HUDEP-2 (cell line): ENCODE data around the gene KSR1.
A peak's percentile ranks its signal among the peaks of the same experiment; 100 is the strongest.

Experiments used
- DNase-seq, 76 experiments: peaks; one replicate each; lab custom pipeline; 2025; ENCODE audit not compliant: unreplicated experiment in 76 of 76; lab: John Stamatoyannopoulos, UW

KSR1 gene

DNA sequence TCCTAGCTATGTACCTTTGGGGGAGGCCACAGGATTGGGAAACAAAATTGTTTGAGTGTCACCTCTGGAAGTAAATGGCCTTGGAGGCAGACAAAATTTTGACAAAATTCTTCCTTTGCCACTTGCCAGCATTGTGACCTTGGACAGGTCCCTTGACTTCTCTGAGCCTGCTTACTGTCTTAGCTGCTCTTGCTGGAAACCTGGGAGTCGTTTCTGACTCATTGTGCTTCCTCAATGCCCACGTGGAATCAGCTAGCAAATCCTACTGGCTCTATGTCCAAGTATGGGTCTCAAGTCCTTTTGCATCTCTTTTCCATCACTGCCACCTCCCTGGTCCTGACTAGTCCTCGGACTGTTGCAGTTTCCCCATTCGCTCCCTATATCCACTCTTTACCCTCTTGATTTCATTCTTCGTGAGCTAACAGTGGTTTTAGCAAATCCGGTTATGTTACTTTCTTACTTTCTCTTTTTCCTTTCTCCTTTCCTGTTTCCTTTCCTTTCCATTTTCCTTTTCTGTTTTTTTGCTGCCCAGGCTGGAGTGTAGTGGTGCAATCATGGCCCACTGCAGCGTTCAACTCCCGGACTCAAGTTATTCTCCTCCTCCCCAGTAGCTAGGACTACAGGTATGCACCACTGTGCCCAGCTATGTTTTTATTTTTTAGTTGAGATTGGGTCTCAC, 106.7 kb downstream of the KSR1 start:
- DNase-seq: no peak

DNA sequence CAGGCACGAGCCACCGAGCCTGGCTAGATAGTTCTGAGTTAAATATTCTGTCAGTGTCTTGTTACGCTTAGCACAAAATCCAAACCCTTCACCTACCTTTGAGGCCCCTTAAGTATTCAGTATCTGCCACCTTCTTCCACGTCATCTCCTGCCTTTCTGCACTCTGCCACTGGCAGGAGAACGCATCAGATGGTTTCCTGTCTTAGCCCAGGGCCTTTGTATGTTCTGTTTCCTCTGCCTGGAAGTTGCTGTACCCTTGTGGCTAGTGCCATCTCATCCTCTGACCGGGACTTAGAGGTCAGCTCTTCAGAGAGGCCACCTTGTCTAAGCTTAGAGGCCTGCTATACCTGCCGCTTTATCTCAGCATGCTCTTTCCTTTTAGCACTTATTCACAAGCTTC, 107.3 kb downstream of the KSR1 start:
- DNase-seq: no peak

DNA sequence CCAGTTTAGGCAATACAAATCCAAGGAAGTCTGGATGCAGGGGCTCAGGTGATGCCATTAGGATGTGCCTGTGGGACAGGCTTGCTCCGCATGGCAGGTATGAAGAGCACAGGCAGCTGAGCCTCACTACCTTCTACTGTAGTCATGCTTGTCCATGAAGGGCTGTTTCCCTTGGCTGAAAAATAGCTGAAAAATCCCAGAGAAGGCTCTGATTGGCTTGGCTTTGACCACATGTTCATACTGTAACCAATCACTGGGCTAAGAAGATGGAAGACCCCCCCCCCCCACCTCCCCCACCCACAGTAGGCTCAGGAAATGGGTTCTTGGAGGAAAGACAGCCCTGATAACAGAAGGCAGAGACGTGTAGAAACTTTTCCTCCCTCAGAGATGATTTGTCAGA, 108.2 kb downstream of the KSR1 start:
- peak in 6 of 76 experiments; percentile 5 to 41 (median 13) for DNase-seq

DNA sequence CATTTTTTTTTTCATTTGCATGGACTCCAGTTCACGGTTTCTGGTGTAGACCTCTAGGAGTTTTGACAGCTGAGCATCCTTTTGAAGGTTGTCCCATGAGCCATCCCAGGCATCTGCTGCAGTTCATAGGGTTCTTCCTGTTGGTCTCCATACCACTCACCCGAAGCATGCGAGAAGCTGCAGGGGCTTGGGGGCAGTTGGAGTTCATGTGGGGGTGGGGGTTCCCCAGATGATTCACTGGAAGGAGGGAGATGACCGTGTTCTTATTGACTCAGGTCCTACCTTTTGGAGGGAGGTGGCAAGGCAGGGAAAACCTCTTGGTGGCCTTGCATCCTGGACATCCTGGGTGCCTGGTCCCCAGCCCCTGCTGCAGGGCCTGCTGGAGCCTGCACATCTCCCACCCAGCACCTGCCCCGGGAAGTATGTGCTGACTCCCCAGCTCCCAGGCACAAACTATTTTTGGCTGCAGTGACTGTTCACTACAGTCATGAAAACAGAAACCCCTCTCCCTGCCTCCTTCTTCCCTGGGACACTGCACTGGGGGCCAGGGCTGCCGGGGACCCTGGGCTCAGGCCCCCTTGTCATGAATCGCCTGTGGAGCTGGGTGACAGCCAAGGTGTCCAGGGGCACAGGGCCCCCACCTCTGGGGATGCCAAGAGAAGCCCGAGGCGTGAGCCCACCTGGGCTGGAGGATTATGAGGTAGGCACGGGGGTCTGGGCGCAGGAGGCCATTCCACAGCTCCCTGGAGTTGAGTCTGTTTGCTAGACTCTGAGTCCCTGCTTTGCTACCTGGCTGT, 109.8 kb downstream of the KSR1 start:
- no peak for DNase-seq

DNA sequence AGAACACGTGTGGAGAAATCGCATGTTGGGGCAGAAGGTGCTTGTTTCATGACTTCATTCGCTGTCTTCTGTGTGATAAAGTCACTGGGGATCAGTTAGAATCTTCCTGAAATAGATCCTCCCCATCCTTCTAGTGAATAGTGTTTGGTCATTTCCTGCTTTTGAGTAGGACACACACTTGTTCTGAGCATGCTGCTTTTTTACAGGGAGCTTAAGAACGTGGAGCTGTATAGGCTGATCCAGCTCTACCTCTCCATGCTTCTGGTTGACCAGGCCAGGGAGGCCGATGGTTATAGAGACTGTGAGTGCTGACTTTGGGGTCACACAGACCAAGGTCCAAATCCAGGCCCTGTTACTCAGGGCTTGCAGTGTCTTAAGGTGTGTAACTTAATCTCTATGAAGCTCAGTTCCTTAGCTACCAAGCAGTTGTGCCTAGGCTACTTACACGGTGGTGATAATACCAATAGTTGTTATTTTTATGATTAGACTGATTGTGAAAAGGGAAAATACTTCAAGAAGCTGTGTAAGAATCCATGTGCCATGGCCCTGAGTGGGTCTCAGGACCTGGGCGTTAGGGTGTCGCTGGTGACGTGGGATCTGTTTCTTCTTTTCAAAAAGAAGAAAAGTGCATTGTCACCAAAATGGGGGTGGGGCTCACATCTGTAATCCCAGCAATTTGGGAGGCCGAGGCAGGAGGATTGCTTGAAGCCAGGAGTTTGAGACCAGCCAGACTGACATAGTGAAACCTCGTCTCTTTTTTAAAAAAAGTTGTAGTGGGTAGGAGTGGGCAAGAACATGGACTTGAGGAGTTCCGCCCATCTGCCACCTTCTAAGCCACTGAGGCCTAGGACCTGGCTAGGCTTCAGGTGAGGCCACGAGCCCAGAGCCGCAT, 110.7 kb downstream of the KSR1 start:
- DNase-seq: no peak

DNA sequence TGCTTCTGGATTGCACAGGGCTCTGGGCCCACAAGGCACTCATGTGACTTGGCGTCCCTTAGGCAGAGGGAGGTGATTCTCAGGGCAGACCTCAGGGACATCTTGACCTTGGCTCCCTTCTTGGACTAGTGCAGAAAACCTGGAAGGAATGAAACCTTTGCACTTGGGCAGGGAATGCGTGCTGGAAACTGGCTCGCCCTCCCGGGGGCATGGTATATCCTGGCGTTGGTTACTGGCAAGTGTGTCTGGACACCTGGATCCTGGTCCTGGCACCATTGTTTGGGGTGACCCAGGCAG, 111.3 kb downstream of the KSR1 start:
- DNase-seq: no peak

DNA sequence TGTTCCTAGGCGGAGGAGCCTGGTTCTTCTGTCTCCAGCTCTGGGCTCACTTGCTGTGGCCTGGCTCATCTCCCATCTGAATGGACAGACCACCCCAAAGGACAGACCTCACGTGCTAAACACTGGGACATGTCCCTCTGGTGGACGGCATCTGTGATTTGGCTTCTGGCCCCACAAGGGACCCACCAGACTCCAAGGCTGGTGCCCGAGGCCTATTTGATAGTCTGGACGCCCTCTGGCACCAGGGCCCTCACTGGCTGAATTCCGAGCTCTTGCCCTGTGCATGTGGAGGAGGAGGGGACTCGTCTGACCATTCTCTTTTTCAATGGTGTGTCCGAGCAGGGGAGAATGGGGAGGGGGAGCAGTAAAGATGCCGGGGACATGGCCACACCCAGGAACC, 112.0 kb downstream of the KSR1 start:
- DNase-seq: no peak

DNA sequence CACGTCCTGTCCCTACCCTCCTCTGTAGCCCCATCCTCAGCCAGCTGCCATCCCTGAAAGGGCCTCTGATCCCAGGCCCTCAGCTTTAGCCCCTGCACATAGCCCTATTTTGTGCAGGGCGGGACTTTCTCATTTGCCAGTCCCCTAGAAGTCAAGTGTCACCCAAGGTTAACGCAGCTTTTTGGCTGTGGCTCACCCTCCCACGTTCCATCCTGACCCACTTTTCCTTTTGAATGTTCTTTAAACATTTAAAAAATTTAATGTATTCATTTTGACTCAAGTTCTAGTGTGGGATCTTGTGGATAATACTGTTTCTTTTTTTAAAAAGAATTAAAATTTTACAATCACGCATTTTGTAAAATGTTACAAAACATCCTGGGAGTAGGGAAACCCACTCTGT, 112.6 kb downstream of the KSR1 start:
- no peak for DNase-seq

DNA sequence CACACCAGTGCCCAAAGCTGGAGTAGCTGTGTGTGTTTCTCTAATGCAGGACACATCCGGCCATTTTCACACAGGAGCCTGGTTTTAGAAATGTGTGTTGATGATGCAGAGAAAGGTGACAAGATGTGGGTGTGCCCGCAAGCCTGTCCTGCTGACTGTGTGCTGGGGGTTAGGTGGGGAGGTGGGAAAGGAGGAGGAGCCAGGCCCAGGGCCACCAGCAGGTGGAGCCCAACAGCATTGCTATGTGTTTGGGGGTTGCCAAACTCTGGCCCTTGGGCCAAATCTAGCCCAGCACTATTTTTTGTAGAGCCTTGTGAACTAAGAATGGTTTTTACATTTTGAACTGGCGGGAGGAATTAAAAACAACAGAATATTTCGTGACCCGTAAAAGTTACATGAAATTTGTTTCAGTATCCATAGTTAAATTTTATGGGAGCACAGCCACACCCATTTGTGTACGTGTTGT, 113.0 kb downstream of the KSR1 start:
- peak in 73 of 76 experiments; percentile 31 to 91 (median 73) for DNase-seq

DNA sequence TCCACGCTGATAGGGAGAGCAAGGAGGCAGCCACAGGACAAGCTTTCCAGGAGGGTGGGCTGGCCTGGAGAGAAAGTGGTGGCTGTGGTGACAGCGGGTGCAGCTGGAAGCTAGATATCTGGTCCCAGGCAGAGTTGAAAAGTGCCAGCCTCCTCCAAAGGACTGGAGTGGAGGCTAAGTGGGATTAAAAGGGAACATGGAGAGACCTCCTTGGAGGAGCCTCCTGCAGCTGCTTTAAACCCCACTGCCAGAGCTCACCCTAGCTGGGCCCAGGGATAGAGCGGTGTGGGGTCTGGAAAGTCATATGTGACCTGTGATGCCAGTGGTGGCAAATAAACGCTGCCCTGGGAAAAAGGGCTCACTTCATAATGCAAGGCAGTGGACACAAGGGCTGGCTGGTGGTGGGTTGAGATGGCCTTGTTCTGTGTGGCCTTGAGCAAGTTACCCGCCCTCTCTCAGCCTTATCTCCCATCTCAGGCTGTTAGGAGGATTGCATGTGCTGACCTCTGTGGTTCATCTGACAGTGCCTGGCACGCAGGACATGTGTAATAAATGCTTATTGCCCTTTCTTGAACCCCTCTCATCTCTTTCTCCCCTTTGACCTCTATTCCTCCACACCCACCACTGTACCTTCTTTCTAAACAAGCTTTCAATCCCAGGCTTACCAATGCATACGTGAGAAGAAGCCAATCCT, 113.8 kb downstream of the KSR1 start:
- peak in 74 of 76 experiments; percentile 54 to 92 (median 78) for DNase-seq

DNA sequence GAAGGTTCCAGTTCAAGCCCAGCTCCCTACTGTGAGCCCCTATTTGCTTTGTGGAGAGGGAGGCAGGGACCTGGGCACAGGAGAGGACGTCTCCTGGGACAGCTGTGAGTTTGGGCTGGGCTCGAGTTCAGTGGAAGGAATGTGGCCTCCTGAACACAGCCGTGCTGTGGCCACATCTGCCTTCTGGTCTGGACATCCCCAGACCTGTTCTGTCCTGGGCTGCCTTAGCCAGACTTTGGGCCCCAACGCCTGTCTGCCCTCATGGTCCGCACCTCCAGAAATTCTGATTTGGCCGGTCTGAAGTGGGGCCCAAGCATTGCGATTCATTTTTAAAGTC, 114.3 kb downstream of the KSR1 start:
- DNase-seq: peak in 1 of 76 experiments; percentile 24

DNA sequence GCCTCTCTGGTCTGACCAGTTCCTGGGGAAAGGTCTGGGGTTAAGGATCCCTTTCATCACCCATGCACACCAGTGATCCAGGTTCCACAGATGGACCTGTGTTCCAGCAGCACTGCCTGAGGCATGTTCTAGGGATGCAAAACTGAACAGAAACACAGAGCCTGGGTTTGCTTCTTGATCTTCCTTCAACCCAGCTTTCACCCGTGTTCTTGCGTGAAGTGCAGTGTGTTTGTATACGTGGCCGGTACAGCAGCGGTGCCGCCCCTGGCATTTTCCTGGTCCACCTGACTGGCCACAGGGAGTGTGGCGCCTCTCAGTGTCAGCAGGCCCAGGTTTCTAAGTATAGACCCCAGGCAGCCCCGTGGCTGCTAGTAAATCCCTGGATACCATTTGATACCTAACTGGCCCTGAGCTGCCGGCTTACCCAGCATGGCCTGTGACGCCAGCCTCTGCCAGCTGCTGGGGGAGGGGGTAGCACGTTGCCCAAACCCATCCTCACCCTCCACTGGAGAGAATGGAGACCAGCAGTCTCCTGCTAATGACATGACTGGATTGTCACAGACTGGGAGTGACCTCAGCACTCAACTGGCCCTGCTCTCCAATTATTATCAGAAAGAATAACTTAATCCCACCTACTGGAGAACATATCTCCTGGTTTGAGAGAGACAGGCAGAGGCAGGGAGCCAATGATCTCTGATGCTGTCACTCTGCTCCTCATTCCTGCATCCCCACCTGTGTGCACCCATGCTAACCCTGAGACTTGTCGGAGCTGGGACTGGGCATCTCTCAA, 115.5 kb downstream of the KSR1 start:
- DNase-seq: peak in 3 of 76 experiments; percentile 7 to 13 (median 13)

DNA sequence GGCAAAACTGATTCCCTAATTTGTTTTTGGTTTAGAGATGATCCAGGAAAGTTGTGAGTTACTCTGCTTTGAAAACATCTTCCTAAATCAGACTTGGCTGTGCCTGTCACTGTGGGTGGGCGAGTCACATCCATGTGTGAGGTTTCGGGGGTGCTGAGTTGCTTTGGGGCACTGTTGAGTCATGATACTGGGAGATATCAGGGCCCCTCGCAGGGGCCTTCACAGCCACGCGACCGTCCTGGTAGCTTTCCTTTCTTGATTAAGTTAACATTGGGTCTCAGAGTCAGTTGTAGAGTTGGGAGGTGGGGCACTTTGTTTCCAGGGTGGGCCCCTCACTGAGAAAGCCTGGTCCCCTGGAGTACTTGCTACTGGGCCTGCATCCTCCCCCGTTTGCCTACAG, 116.4 kb downstream of the KSR1 start:
- peak in 21 of 76 experiments; percentile 11 to 59 (median 27) for DNase-seq

DNA sequence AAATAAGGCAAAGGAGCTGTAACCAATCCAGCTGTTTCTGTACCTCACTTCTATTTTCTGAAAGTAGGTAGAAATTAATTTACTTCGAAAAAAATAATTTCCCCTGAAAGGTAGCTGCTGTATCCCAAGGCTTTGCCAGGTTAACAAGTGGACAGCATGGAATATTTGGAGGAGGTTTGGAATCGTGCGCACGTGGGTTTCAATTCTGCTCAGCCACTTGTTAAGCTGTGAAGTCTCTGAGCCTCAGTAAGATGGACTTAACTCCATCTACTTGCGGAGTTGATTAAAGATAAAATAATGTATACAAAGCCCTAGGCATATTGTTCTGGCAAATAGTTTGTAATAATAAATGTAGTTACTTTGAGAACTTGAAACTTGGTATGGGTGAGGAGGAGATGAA, 117.3 kb downstream of the KSR1 start:
- DNase-seq: peak in 4 of 76 experiments; percentile 37 to 48 (median 44)

DNA sequence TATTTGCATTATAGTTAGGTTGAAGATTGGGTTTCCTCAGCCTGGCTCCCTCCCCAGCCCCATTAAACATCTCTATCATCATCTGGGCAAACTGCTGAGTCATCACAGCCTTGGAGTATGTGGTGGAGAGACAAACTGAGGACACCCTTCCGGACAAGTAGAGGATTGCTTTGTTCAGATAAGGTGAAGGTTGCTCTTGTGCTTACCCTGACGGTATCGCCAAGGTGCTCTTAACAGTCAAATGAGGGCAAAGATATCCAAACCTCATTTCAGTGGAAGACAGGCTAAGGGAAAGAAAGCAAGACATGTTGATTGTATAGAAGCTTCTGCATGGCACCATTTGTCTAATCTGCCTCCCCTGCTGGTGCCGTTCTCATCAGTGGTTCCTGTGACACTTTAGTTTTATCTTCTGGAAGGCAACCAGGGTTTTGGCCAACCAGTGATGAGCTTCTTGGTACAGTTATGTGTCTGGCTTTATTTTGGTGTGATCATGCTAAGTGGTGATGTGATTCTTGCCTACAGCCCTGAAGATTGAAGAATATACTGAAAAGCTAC, 117.8 kb downstream of the KSR1 start:
- DNase-seq: peak in 74 of 76 experiments; percentile 36 to 95 (median 84)

DNA sequence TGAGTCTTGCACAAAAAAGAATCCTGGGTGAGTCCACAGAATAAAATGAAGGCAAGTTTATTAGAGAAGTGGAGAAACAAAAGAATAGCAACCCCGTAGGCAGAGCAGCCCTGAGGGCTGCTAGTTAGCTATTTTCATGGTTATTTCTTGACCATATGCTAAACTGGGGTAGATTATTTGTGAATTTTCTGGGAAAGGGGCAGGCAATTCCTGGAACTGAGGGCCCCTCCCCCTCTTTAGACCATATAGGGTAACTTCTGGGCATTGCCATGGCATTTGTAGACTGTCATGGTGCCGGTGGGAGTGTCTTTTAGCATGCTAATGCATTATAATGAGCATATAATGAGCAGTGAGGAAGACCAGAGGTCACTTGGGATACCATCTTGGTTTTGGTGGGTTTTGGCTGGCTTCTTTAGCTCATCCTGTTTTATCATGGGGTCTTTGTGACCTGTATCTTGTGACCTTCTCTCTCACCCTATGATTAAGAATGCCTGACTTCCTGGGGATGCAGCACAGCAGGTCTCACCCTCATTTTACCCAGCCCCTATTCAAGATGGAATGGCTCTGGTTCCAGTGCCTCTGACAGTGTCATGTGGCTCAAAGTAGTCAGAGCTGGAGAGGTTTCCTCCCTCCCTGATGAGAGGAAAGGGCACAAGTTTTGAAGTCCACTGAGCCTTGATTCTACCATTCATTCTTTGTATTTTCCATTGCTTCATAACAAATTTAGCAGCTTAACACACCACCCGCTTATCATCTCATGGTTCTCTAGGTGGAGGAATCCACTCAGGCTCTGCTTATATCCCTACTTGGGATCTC, 119.1 kb downstream of the KSR1 start:
- peak in 70 of 76 experiments; percentile 15 to 84 (median 60) for DNase-seq

DNA sequence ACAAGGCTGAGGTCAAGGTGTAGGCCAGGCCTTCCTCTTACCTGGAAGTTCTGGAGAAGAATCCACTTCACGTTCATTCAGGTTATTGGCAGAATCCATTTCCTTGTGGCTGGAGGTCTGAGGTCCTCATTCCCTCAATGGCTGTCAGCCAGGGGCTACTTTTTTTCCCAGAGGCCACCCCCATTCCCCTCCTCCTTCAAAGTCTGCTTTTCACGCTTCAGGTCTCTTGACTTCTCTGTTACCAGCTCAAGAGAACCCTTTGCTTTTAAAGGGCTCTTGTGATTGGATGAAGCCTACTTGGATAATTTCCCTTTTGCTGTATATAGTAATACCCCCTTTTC, 119.6 kb downstream of the KSR1 start:
- peak in 9 of 76 experiments; percentile 11 to 44 (median 24) for DNase-seq

DNA sequence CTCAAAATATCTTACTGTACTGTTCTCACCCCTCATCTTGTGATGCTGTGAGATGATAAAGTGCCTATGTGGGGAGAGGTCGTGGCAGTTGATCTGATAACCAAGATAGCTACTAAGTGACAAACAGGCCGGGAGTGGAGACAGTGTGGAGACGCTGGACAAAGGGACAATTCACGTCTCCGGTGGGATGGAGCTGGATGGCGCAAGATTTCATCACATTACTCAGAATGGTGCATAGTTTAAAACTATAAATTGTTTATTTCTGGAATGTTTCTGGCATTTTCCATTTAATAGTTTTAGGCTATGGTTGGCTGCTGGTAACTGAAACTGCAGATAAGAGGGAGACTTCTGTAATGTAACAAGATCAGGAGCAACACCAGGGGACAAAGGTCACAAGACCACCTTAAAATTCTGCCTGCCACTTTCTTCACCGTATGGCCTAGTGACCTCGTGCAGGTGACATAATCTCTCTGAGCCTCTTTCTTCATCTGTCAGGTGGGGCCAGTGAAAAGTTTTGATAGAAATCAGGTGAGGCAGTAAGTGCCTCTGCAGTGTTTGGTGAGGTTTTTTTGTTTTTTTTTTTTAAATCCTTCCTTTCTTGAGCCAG, 120.3 kb downstream of the KSR1 start:
- DNase-seq: peak in 18 of 76 experiments; percentile 13 to 56 (median 28)
